PFSK-1 (cell line): ENCODE results near the gene ST7.

Source experiments
- FOXP2 ChIP-seq: optimal IDR thresholded peaks from 2 replicates; pipeline ENCODE3; 2011; ENCODE audit warnings: borderline replicate concordance, control low read depth, inconsistent platforms; ENCODE audit not compliant: insufficient read depth; ENCODE audit errors: extremely low read length, extremely low read depth
- POLR2AphosphoS5 ChIP-seq: IDR thresholded peaks from 2 replicates; pipeline ENCODE4 v1.6.1; 2012; ENCODE audit warnings: low read depth, mild to moderate bottlenecking, control low read depth, low read length, moderate library complexity
- SIN3A ChIP-seq: IDR thresholded peaks from 2 replicates; pipeline ENCODE4 v1.6.1; 2012; ENCODE audit warnings: mild to moderate bottlenecking, low read length, moderate library complexity, borderline replicate concordance; ENCODE audit not compliant: insufficient read depth
- TAF1 ChIP-seq: IDR thresholded peaks from 2 replicates; pipeline ENCODE4 v1.6.1; 2012; ENCODE audit warnings: low read length, control low read depth, borderline replicate concordance; ENCODE audit not compliant: insufficient read depth
- TF ChIP-seq, protein P1 (sequence below), 2 experiments: IDR thresholded peaks; 2 replicates each; pipeline versions ENCODE4 v1.6.1 to v1.8.0; 2011 to 2012; ENCODE audit warnings: low read depth in 2 of 2, low read length in 2 of 2, control low read depth in 1 of 2, inconsistent platforms in 1 of 2, mild to moderate bottlenecking in 1 of 2, moderate library complexity in 1 of 2; ENCODE audit not compliant: insufficient read depth in 1 of 2

DNA sequence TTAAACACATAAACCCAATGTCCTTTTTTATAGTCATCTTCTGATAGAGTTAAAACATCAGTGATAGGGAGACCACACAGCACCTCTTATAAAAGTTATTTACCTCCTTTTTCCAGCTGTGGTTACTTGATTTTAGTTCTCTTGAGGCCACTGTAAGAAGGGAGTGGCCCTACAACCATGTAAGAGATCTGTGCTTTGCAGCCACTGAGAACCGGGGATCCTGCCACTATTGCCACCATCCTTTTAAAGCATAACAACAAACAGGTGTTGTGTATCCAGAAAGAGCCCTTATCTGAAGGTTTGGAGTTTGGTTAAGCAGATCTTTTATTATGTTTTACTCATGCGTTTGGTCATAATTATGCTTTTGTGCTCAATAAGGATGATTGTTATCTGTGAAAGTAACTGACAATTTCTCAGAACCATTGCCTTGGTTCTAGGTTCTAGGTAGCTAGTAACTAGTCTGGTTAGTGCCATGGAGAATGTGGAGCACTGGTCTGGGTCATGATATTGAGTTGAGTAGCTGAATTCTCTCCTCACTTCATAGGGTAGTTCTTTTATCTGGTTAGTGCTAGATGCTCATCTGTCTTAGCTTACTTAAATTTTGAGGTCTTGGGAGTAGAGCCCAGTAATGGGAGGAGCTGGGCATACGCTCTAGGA lies 56.5 kb downstream of the ST7 start:
- TF ChIP-seq, protein P1, sequence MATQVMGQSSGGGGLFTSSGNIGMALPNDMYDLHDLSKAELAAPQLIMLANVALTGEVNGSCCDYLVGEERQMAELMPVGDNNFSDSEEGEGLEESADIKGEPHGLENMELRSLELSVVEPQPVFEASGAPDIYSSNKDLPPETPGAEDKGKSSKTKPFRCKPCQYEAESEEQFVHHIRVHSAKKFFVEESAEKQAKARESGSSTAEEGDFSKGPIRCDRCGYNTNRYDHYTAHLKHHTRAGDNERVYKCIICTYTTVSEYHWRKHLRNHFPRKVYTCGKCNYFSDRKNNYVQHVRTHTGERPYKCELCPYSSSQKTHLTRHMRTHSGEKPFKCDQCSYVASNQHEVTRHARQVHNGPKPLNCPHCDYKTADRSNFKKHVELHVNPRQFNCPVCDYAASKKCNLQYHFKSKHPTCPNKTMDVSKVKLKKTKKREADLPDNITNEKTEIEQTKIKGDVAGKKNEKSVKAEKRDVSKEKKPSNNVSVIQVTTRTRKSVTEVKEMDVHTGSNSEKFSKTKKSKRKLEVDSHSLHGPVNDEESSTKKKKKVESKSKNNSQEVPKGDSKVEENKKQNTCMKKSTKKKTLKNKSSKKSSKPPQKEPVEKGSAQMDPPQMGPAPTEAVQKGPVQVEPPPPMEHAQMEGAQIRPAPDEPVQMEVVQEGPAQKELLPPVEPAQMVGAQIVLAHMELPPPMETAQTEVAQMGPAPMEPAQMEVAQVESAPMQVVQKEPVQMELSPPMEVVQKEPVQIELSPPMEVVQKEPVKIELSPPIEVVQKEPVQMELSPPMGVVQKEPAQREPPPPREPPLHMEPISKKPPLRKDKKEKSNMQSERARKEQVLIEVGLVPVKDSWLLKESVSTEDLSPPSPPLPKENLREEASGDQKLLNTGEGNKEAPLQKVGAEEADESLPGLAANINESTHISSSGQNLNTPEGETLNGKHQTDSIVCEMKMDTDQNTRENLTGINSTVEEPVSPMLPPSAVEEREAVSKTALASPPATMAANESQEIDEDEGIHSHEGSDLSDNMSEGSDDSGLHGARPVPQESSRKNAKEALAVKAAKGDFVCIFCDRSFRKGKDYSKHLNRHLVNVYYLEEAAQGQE (IDR thresholded peaks at IDR 0.05; ENCODE audit: insufficient read depth in 1 of 2, low read depth in 2 of 2, low read length in 2 of 2), result no peak
- TF ChIP-seq SIN3A (no peak), POLR2AphosphoS5 (no peak), TAF1 (no peak), FOXP2 (no peak)
